Caco-2 (cell line): ENCODE data around the gene AOC1. TPM values are rescaled to one million over a fixed set of nuclear protein-coding genes. Genes with fewer than 3 reads are reported as not detected.

ENCODE experiments used
- BruUV-seq: library from RNA; stranded (reverse); fragments of 400-500 nt; replicated peaks from 2 replicates; lab custom pipeline; 2021; lab: Mats Ljungman, UMichigan
- CTCF ChIA-PET: fragments of 300-600 bp; sonication (Branson Sonifier 250); formaldehyde crosslinking; loops from one replicate; lab custom pipeline; 2022; ENCODE audit warnings: antibody characterized with exemption; lab: Charles Lee
- POLR2A ChIA-PET: fragments of 300-600 bp; sonication (Branson Sonifier 250); formaldehyde crosslinking; loops from one replicate; lab custom pipeline; 2022; ENCODE audit warnings: antibody characterized with exemption; lab: Charles Lee
- DNase-seq, 2 experiments: peaks; one replicate each; pipeline versions ENCODE4 v3.0.0 to v3.0.0-alpha.2; 2020 to 2022
- H3K27me3 ChIP-seq: replicated peaks from 2 replicates; pipeline ENCODE4 v1.6.0; 2011; ENCODE audit warnings: low read length; ENCODE audit not compliant: control insufficient read depth, insufficient read depth
- H3K36me3 ChIP-seq: 2 replicates; pipeline ENCODE4 v1.5.1; 2011; ENCODE audit warnings: low read length; ENCODE audit not compliant: control insufficient read depth, insufficient read depth
- H3K4me1 ChIP-seq: fragments of 250-450 bp; sonication (Bioruptor Pico); 2 replicates; pipeline ENCODE4 v1.5.1; 2020; ENCODE audit warnings: mild to moderate bottlenecking
- H3K4me3 ChIP-seq: 2 replicates; pipeline ENCODE4 v1.5.1; 2011; ENCODE audit warnings: low read depth, mild to moderate bottlenecking, control low read depth, low read length
- H3K9me3 ChIP-seq: fragments of 250-450 bp; sonication (Bioruptor Pico); 2 replicates; pipeline ENCODE4 v1.5.1; 2020; ENCODE audit warnings: mild to moderate bottlenecking, moderate library complexity
- H3K27ac Mint-ChIP-seq: one replicate; pipeline ENCODE4 v1.8.0; 2022; ENCODE audit warnings: mixed read lengths; ENCODE audit not compliant: unreplicated experiment
- H3K27me3 Mint-ChIP-seq: one replicate; pipeline ENCODE4 v1.8.0; 2022; ENCODE audit warnings: mixed read lengths; ENCODE audit not compliant: insufficient read depth, unreplicated experiment
- H3K36me3 Mint-ChIP-seq: one replicate; pipeline ENCODE4 v1.8.0; 2022; ENCODE audit warnings: mild to moderate bottlenecking, mixed read lengths; ENCODE audit not compliant: insufficient read depth, unreplicated experiment
- H3K4me1 Mint-ChIP-seq: one replicate; pipeline ENCODE4 v1.8.0; 2022; ENCODE audit warnings: low read depth, mixed read lengths; ENCODE audit not compliant: unreplicated experiment
- H3K4me3 Mint-ChIP-seq: one replicate; pipeline ENCODE4 v1.8.0; 2022; ENCODE audit warnings: mild to moderate bottlenecking, moderate library complexity, mixed read lengths; ENCODE audit not compliant: unreplicated experiment
- H3K9me3 Mint-ChIP-seq: one replicate; pipeline ENCODE4 v1.8.0; 2022; ENCODE audit warnings: mixed read lengths; ENCODE audit not compliant: unreplicated experiment
- CTCF ChIP-seq, 2 experiments: fragments of 200-600 bp in 1 of 2; IDR thresholded peaks; 1 replicate in 1 of 2; 2 replicates in 1 of 2; pipeline versions ENCODE4 v1.5.1 to v1.8.0; 2011 to 2022; ENCODE audit warnings: antibody characterized with exemption in 1 of 2, control low read depth in 1 of 2, inconsistent platforms in 1 of 2, low read depth in 1 of 2, low read length in 1 of 2, mild to moderate bottlenecking in 1 of 2, moderate library complexity in 1 of 2; ENCODE audit not compliant: insufficient read depth in 1 of 2, severe bottlenecking in 1 of 2, unreplicated experiment in 1 of 2
- intact Hi-C: fragments of 100-400 bp; cut with micrococcal nuclease; formaldehyde crosslinking; loops from one replicate; pipeline ENCODE4 v1.10.0; 2022; ENCODE audit not compliant: unreplicated experiment
- total RNA-seq: library from RNA; stranded (reverse); gene quantifications from 2 replicates; pipeline ENCODE4 v1.2.3, GENCODE V29; 2022

The AOC1 gene
- total RNA-seq, 1 experiment from 2014 or later: 3.5 TPM

- Histone ChIP-seq H3K4me1 (no peaks in the 10 kb centered on the region), H3K36me3 (no peaks in the 10 kb centered on the region), H3K9me3 (no peaks in the 10 kb centered on the region), H3K27me3 (no peaks in the 10 kb centered on the region), H3K4me3 (no peak overlapping the region)
- no TSS peak for BruUV-seq
- Mint-ChIP-seq H3K4me1 (no peaks in the 10 kb centered on the region), H3K9me3 (peaks cover 10% of the 10 kb centered on the region), H3K36me3 (no peaks in the 10 kb centered on the region), H3K4me3 (no peak overlapping the region), H3K27me3 (peaks cover 24% of the 10 kb centered on the region), H3K27ac (no peak overlapping the region)
- ChIA-PET POLR2A (no interaction called here), CTCF (interaction anchor here (1.0 kb wide), 1 partner anchor 13 kb away, joined by 4 read pairs; no protein-coding TSS in a partner anchor)
- intact Hi-C loops: no loop called here
- no peak for DNase-seq
- no peak for TF ChIP-seq CTCF (IDR thresholded peaks at IDR 0.05; ENCODE audit: insufficient read depth in 1 of 2, low read depth in 1 of 2, low read length in 1 of 2, severe bottlenecking in 1 of 2, unreplicated experiment in 1 of 2)
These were observed 58.7 kb downstream of the AOC1 start for GRCh38 chr7:150910996-150911422.

Other genes with a start within 250 kb of the AOC1 start
- gene GIMAP6, start 220.1 kb upstream of the AOC1 start, total RNA-seq: not detected in 2 replicates
- not detected in 2 replicates for gene GIMAP2, start 166.8 kb upstream of the AOC1 start, total RNA-seq
- not detected in 2 replicates for gene GIMAP1, start 135.9 kb upstream of the AOC1 start, total RNA-seq
- not detected in 2 replicates for gene GIMAP5, start 115.1 kb upstream of the AOC1 start, total RNA-seq
- gene TMEM176B, start 52.2 kb upstream of the AOC1 start, total RNA-seq: 31.4 and 35.8 TPM in 2 replicates
- gene TMEM176A, start 51.7 kb upstream of the AOC1 start, total RNA-seq: 38.7 and 49.6 TPM in 2 replicates
- 0.60 and 0.66 TPM in 2 replicates for gene KCNH2, start 125.8 kb downstream of the AOC1 start, total RNA-seq
- gene NOS3, start 138.5 kb downstream of the AOC1 start, total RNA-seq: 1.1 TPM in 1 of 2 replicates, not detected in the other
- 4.3 and 4.8 TPM in 2 replicates for gene ATG9B, start 172.0 kb downstream of the AOC1 start, total RNA-seq
- gene ABCB8, start 175.9 kb downstream of the AOC1 start, total RNA-seq: 30.1 and 30.8 TPM in 2 replicates
- 0.70 and 1.1 TPM in 2 replicates for gene ASIC3, start 196.0 kb downstream of the AOC1 start, total RNA-seq
- gene CDK5, start 205.4 kb downstream of the AOC1 start, total RNA-seq: 23.8 and 25.2 TPM in 2 replicates
- 249 and 255 TPM in 2 replicates for gene SLC4A2, start 207.1 kb downstream of the AOC1 start, total RNA-seq
- gene FASTK, start 228.3 kb downstream of the AOC1 start, total RNA-seq: 114 and 119 TPM in 2 replicates
- 68.1 and 75.0 TPM in 2 replicates for gene TMUB1, start 231.0 kb downstream of the AOC1 start, total RNA-seq
- 70.2 and 76.6 TPM in 2 replicates for gene AGAP3, start 234.0 kb downstream of the AOC1 start, total RNA-seq